ENCODE results near the gene KATNBL1.
"Not testable (repeated sequence)": the region's sequence is repeated elsewhere in the genome, so short reads cannot be mapped to it uniquely, and the experiment has no call there.

The KATNBL1 gene

GRCh38 chr15:34185666-34186065 lies 24.2 kb downstream of the KATNBL1 start:
- ChIA-PET POLR2A (no interaction called here), CTCF (no interaction called here)
- no peak for TF ChIP-seq CTCF (IDR thresholded peaks at IDR 0.05; ENCODE audit: insufficient read depth, low read length, missing control alignments)
- DNase-seq (ENCODE audit: low read depth, low spot score): no peak
- no peak overlapping the region for H3K4me3 ChIP-seq (ENCODE audit: low read depth, low read length)

GRCh38 chr15:34182942-34183341 lies 27.0 kb downstream of the KATNBL1 start:
- no peak overlapping the region for H3K4me3 ChIP-seq (ENCODE audit: low read depth, low read length)
- no peak for DNase-seq (ENCODE audit: low read depth, low spot score)
- no peak for TF ChIP-seq CTCF (IDR thresholded peaks at IDR 0.05; ENCODE audit: insufficient read depth, low read length, missing control alignments)
- ChIA-PET CTCF (interaction anchor here (2.0 kb wide), 1 partner anchor 27 kb away, joined by 5 read pairs; the partner anchor contains the start of gene KATNBL1), POLR2A (interaction anchor here (0.6 kb wide), 1 partner anchor 10 kb away, joined by 3 read pairs; no protein-coding TSS in a partner anchor)

GRCh38 chr15:34179234-34179633 lies 30.7 kb downstream of the KATNBL1 start:
- POLR2A ChIA-PET: no interaction called here
- no peak for TF ChIP-seq CTCF (IDR thresholded peaks at IDR 0.05; ENCODE audit: insufficient read depth, low read length, missing control alignments)
- CTCF ChIA-PET: no interaction called here
- no peak overlapping the region for H3K4me3 ChIP-seq (ENCODE audit: low read depth, low read length)
- DNase-seq (ENCODE audit: low read depth, low spot score): no peak

- CTCF ChIA-PET; DNase-seq (ENCODE audit: low read depth, low spot score); H3K4me3 ChIP-seq (ENCODE audit: low read depth, low read length): not testable (repeated sequence)
- POLR2A ChIA-PET: interaction anchor here (0.5 kb wide), 1 partner anchor 39 kb away, joined by 3 read pairs; no protein-coding TSS in a partner anchor
Measured at GRCh38 chr15:34165987-34166573, 43.8 kb downstream of the KATNBL1 start.

GRCh38 chr15:34161329-34161963 lies 48.5 kb downstream of the KATNBL1 start:
- no peak for TF ChIP-seq CTCF (IDR thresholded peaks at IDR 0.05; ENCODE audit: insufficient read depth, low read length, missing control alignments)
- no peak overlapping the region for H3K4me3 ChIP-seq (ENCODE audit: low read depth, low read length)
- ChIA-PET POLR2A (no interaction called here), CTCF (interaction anchor here (1.9 kb wide), 1 partner anchor 51 kb away, joined by 8 read pairs; no protein-coding TSS in a partner anchor)
- no peak for DNase-seq (ENCODE audit: low read depth, low spot score)

GRCh38 chr15:34160735-34161134 lies 49.2 kb downstream of the KATNBL1 start:
- ChIA-PET CTCF (interaction anchor here (1.9 to 2.0 kb wide), 2 partner anchors 48 to 50 kb away, joined by 8 to 10 read pairs; partner anchors contain the start of gene KATNBL1), POLR2A (no interaction called here)
- no peak overlapping the region for H3K4me3 ChIP-seq (ENCODE audit: low read depth, low read length)
- no peak for TF ChIP-seq CTCF (IDR thresholded peaks at IDR 0.05; ENCODE audit: insufficient read depth, low read length, missing control alignments)
- DNase-seq (ENCODE audit: low read depth, low spot score): no peak

Data from AG04449 (cell line).